Fibroblast of lung (primary cell): Measurements from ENCODE around the gene C11orf97. TPM values are rescaled to one million over a fixed set of nuclear protein-coding genes. Genes with fewer than 3 reads are reported as not detected.
A peak's percentile ranks its signal among the peaks of the same experiment; 100 is the strongest.

Experiments
- DNase-seq, 2 donors: peaks; one replicate each; pipeline versions ENCODE4 v3.0.0 to v3.0.0-alpha.2; 2010; ENCODE audit warnings: low read depth in 2 of 2
- H2AFZ ChIP-seq: 2 replicates; pipeline ENCODE4 v1.5.1; 2012; ENCODE audit warnings: low read length, control low read depth, inconsistent platforms
- H3K27ac ChIP-seq: 2 replicates; pipeline ENCODE4 v1.5.1; 2011; ENCODE audit warnings: low read length, control low read depth; ENCODE audit not compliant: insufficient read depth
- H3K27me3 ChIP-seq: 2 replicates; pipeline ENCODE4 v1.5.1; 2011; ENCODE audit warnings: mild to moderate bottlenecking, low read length; ENCODE audit not compliant: control insufficient read depth, insufficient read depth
- H3K36me3 ChIP-seq: 2 replicates; pipeline ENCODE4 v1.5.1; 2011; ENCODE audit warnings: low read length; ENCODE audit not compliant: control insufficient read depth, insufficient read depth
- H3K4me1 ChIP-seq: 2 replicates; pipeline ENCODE4 v1.5.1; 2011; ENCODE audit warnings: low read length; ENCODE audit not compliant: control insufficient read depth, insufficient read depth; ENCODE audit errors: extremely low read depth
- H3K4me2 ChIP-seq: 2 replicates; pipeline ENCODE4 v1.5.1; 2011; ENCODE audit warnings: low read length, control low read depth; ENCODE audit not compliant: insufficient read depth; ENCODE audit errors: extremely low read depth
- H3K4me3 ChIP-seq, 4 experiments: fragments of 200-600 bp in 1 of 4; sonication (generic) in 1 of 4; replicated peaks in 1 of 4; 2 replicates each; pipeline ENCODE4 v1.5.1; 2011 to 2016; ENCODE audit warnings: low read length in 4 of 4, low read depth in 3 of 4, mild to moderate bottlenecking in 3 of 4, control low read depth in 2 of 4, inconsistent platforms in 1 of 4, mixed read lengths in 1 of 4; ENCODE audit not compliant: insufficient read depth in 1 of 4; ENCODE audit errors: control extremely low read depth in 1 of 4
- H3K79me2 ChIP-seq: 2 replicates; pipeline ENCODE4 v1.5.1; 2012; ENCODE audit warnings: mild to moderate bottlenecking, low read length, inconsistent platforms; ENCODE audit not compliant: control insufficient read depth, insufficient read depth
- H3K9ac ChIP-seq: 2 replicates; pipeline ENCODE4 v1.5.1; 2011; ENCODE audit warnings: mild to moderate bottlenecking, low read length, control low read depth; ENCODE audit not compliant: insufficient read depth
- H3K9me3 ChIP-seq: 2 replicates; pipeline ENCODE4 v1.5.1; 2012; ENCODE audit warnings: low read depth, low read length; ENCODE audit not compliant: control insufficient read depth, insufficient read depth
- H4K20me1 ChIP-seq: 2 replicates; pipeline ENCODE4 v1.5.1; 2011; ENCODE audit warnings: low read length; ENCODE audit not compliant: control insufficient read depth, insufficient read depth; ENCODE audit errors: extremely low read depth
- EZH2 ChIP-seq: IDR thresholded peaks from 2 replicates; pipeline ENCODE4 v1.5.1; 2012; ENCODE audit warnings: low read length, control low read depth, mild to moderate bottlenecking; ENCODE audit errors: missing control alignments
- polyA plus RNA-seq, 2 donors: library from polyadenylated mRNA; depleted of rRNA in 1 of 2; stranded (reverse) in 1 of 2; unstranded in 1 of 2; fragments of >200 nt; gene quantifications; 2 replicates each; pipeline ENCODE4 v1.2.1, GENCODE V29; 2011 to 2012; ENCODE audit warnings: missing spikeins in 1 of 2
- total RNA-seq: library from RNA; depleted of rRNA; stranded (reverse); fragments of >200 nt; gene quantifications from 2 replicates; pipeline ENCODE4 v1.2.1, GENCODE V29; 2014
- TF ChIP-seq, protein P1 (sequence below), 2 donors: IDR thresholded peaks in 1 of 2; conservative IDR thresholded peaks in 1 of 2; 1 replicate in 1 of 2; 2 replicates in 1 of 2; pipeline ENCODE4 v1.5.1; 2011 to 2012; ENCODE audit warnings: low read length in 2 of 2, control low read depth in 1 of 2, inconsistent platforms in 1 of 2, low read depth in 1 of 2, mild to moderate bottlenecking in 1 of 2

The C11orf97 gene
- total and polyA plus RNA-seq, 2 donors (not counting 1 experiment from before 2014, with no cell fraction given): not detected

DNA sequence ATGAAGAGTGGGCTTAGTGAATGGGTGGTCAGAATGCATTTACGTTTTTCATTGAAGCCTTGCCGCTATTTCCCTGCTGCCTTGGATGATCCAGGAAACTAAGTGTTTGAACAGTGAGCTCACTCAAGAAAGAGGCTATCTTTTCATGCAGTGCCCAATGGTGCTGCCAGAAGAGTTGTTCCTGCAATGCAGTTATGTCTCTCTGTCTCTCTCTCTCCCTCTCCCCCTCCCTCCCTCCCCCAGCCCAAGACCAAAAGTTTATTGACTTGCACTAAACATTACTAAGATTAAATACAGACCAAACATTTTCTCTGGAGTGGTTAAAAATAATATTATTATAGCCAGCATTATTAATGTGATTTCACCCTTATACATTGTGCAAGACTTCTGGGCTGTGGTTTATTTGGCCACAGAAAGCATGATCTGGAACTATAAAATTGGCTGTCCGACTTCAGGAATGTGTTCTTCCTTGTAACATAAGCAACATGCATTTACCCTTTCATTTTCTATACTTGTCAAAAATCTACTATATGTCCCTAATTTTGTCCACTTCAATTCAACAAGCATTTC is 24.9 kb downstream of the C11orf97 start:
- Histone ChIP-seq H4K20me1 (no peaks in the 10 kb centered on the region), H2AFZ (no peak overlapping the region), H3K79me2 (no peaks in the 10 kb centered on the region), H3K4me1 (no peaks in the 10 kb centered on the region), H3K4me3 (no peak overlapping the region), H3K9ac (no peak overlapping the region), H3K27ac (no peak overlapping the region), H3K36me3 (no peaks in the 10 kb centered on the region), H3K4me2 (no peak overlapping the region), H3K9me3 (no peaks in the 10 kb centered on the region), H3K27me3 (no peaks in the 10 kb centered on the region)
- no peak for TF ChIP-seq EZH2
- TF ChIP-seq, protein P1, sequence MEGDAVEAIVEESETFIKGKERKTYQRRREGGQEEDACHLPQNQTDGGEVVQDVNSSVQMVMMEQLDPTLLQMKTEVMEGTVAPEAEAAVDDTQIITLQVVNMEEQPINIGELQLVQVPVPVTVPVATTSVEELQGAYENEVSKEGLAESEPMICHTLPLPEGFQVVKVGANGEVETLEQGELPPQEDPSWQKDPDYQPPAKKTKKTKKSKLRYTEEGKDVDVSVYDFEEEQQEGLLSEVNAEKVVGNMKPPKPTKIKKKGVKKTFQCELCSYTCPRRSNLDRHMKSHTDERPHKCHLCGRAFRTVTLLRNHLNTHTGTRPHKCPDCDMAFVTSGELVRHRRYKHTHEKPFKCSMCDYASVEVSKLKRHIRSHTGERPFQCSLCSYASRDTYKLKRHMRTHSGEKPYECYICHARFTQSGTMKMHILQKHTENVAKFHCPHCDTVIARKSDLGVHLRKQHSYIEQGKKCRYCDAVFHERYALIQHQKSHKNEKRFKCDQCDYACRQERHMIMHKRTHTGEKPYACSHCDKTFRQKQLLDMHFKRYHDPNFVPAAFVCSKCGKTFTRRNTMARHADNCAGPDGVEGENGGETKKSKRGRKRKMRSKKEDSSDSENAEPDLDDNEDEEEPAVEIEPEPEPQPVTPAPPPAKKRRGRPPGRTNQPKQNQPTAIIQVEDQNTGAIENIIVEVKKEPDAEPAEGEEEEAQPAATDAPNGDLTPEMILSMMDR (conservative IDR thresholded peaks at IDR 0.05 in 1 of 2, IDR thresholded peaks at IDR 0.05 in 1 of 2; ENCODE audit: low read depth in 1 of 2, low read length in 2 of 2): no peak
- DNase-seq: peak; percentile 75 to 91

DNA sequence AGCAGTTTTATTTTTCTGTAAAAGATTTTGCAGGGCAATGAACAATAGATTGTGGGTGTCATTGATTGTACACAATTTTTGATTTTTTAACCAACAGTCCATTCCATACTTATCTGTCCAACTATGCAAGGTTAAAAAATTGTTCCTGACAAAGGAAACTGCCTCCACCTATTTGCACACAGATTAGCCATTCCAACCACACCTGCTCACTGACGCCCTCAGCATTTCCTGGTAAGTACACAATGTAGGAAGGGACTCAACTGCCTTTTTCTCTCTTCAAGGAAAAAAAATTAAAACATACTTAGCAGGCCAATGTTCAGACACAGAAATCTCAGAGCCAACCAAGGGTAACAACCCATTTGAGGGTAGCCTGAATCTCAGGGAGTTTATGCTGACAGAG is 27.2 kb downstream of the C11orf97 start:
- no peak overlapping the region for H3K4me2 ChIP-seq
- no peaks in the 10 kb centered on the region for H3K9me3 ChIP-seq
- no peak for TF ChIP-seq EZH2
- TF ChIP-seq, protein P1 (conservative IDR thresholded peaks at IDR 0.05 in 1 of 2, IDR thresholded peaks at IDR 0.05 in 1 of 2; ENCODE audit: low read depth in 1 of 2, low read length in 2 of 2): no peak
- H3K9ac ChIP-seq: no peak overlapping the region
- no peak overlapping the region for H2AFZ ChIP-seq
- H3K4me3 ChIP-seq: no peak overlapping the region
- H3K36me3 ChIP-seq: no peaks in the 10 kb centered on the region
- H3K79me2 ChIP-seq: no peaks in the 10 kb centered on the region
- no peaks in the 10 kb centered on the region for H3K27me3 ChIP-seq
- H4K20me1 ChIP-seq: no peaks in the 10 kb centered on the region
- no peak for DNase-seq
- no peak overlapping the region for H3K27ac ChIP-seq
- no peaks in the 10 kb centered on the region for H3K4me1 ChIP-seq

DNA sequence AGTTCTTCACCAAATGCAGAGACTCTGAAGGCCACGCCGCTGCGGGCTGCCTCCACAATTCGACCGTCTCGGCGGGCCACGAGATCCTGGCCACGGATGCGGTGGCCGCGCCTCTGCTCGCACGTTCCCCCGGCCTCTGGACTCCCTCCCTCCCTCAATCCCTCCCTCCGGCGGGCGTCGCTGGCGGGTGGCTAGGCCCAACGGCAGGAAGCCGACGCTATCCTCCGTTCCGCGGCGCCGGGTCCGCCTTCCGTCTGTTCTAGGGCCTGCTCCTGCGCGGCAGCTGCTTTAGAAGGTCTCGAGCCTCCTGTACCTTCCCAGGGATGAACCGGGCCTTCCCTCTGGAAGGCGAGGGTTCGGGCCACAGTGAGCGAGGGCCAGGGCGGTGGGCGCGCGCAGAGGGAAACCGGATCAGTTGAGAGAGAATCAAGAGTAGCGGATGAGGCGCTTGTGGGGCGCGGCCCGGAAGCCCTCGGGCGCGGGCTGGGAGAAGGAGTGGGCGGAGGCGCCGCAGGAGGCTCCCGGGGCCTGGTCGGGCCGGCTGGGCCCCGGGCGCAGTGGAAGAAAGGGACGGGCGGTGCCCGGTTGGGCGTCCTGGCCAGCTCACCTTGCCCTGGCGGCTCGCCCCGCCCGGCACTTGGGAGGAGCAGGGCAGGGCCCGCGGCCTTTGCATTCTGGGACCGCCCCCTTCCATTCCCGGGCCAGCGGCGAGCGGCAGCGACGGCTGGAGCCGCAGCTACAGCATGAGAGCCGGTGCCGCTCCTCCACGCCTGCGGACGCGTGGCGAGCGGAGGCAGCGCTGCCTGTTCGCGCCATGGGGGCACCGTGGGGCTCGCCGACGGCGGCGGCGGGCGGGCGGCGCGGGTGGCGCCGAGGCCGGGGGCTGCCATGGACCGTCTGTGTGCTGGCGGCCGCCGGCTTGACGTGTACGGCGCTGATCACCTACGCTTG is 31.7 kb downstream of the C11orf97 start, which contains the start of gene FUT4:
Gene FUT4 (plus strand): TSS at position 227 of the 951 bp plus-strand sequence. CDS start 213 bp downstream, at position 440.
- Histone ChIP-seq H3K27ac (peak within 1 kb of the TSS; percentile 92), H3K79me2 (peaks cover 13% of the 10 kb centered on the region), H4K20me1 (no peaks in the 10 kb centered on the region), H3K9me3 (no peaks in the 10 kb centered on the region), H3K4me2 (peak within 1 kb of the TSS; percentile 72), H3K9ac (peak within 1 kb of the TSS; percentile 95), H3K27me3 (no peaks in the 10 kb centered on the region), H3K36me3 (no peaks in the 10 kb centered on the region), H3K4me3 (peak within 1 kb of the TSS; percentile 49 to 69 (median 53)), H2AFZ (peak within 1 kb of the TSS; percentile 84), H3K4me1 (no peaks in the 10 kb centered on the region)
- no peak for TF ChIP-seq EZH2
- TF ChIP-seq, protein P1 (conservative IDR thresholded peaks at IDR 0.05 in 1 of 2, IDR thresholded peaks at IDR 0.05 in 1 of 2; ENCODE audit: low read depth in 1 of 2, low read length in 2 of 2): no peak
- DNase-seq: peak; percentile 79 to 85
